SH-SY5Y (cell line): ENCODE data around the gene LMAN2.

Experiments
- GATA2 ChIP-seq: IDR thresholded peaks from 2 replicates; pipeline ENCODE4 v1.6.1; 2011; ENCODE audit warnings: mild to moderate bottlenecking, low read depth, low read length
- GATA3 ChIP-seq: IDR thresholded peaks from 2 replicates; pipeline ENCODE4 v1.6.1; 2011; ENCODE audit warnings: low read depth, mild to moderate bottlenecking, low read length, moderate library complexity

DNA sequence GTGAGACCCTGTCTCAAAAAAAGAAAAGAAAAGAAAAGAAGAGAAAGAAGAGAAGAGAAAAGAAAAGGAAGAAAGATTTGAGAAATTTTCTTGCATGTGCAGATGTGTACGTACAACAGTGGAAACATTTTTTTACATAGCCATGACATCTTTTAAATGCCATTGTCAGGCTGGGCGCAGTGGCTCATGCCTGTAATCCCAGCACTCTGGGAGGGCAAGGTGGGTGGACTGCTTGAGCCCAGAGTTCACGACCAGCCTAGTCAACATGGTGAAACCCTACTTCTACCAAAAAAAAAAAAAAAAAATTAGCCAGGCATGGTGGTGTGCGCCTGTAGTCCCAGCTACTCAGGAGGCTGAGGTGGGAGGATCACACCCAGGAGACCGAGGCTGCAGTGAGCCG lies 6.6 kb downstream of the LMAN2 start:
- TF ChIP-seq GATA2 (no peak), GATA3 (no peak)
